Fibroblast of skin of left biceps (primary cell): ENCODE data around the gene FCRLB.
"Not testable (repeated sequence)": the region's sequence is repeated elsewhere in the genome, so short reads cannot be mapped to it uniquely, and the experiment has no call there.

ENCODE experiments used
- DNase-seq, 2 experiments: peaks; one replicate each; pipeline ENCODE4 v3.0.0-alpha.2; 2013; ENCODE audit warnings: low read depth in 2 of 2

FCRLB gene, protein sequence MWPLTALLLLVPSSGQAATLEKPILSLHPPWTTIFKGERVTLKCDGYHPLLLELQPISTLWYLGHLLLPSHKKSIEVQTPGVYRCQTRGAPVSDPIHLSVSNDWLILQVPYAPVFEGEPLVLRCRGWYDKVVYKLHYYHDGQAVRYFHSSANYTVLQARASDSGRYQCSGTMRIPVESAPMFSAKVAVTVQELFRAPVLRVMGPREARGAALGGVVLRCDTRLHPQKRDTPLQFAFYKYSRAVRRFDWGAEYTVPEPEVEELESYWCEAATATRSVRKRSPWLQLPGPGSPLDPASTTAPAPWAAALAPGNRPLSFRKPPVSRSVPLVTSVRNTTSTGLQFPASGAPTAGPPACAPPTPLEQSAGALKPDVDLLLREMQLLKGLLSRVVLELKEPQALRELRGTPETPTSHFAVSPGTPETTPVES

DNA sequence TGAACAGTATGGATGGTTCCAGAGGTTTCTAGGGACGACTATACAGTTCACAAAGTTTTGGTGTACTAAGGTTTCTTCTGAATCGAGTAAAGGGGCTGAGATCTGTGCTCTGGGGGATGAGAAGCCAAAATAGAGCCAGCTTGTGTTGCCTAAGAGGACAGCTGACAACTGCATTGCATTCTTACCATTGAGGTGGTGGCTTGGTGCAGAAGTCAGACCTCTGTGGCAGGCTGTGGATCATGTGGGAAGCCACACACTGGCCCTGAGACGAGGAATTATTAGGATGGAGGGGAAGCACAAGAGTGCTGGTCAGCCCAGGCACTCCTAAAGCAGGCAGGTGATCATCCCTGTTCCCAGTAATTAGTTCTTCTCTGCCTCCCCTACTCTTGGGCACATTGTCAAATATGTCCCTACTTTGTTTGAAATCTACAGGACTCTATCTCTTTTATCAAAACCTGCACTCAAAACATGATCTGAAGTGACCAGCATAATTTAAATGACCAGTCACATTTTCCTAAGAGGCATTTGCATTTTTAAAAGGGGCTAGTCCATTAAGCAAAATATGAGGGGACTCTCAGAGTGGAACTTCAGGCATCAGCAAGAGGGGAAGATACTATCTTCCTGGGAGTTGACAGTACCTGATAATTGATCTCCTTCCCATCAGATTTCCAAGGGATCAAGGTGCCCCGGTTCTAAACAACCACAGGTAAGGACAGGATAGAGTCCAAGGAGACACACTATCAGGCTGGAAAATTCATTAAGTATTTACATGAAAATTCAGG lies at the start of gene FCRLB:
TSS of gene FCRLB (plus strand) at position 589 of the 782 bp plus-strand sequence. CDS start 1,129 bp downstream, outside the sequence.
- no peak for DNase-seq

DNA sequence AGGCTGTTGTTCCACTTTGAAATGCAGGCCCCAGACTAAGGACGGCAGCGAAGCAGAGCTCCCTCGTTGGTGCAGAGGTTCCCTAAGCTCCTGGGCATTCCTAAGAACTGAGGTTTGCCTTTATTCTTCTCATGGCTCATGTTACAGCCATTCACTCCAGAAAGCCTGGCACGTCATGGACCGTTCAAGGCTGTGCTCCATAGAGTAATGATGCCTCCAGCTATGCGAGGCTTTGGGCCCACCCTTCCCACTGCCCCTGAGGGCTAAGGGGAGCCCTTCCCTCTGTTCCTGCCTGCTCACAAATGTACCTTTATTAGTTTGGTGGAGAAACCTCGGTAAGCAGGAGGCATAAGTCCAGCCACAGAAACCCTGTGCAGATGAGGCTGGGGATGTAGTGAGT lies 47.9 kb upstream of the FCRLB start:
- DNase-seq: not testable (repeated sequence)

DNA sequence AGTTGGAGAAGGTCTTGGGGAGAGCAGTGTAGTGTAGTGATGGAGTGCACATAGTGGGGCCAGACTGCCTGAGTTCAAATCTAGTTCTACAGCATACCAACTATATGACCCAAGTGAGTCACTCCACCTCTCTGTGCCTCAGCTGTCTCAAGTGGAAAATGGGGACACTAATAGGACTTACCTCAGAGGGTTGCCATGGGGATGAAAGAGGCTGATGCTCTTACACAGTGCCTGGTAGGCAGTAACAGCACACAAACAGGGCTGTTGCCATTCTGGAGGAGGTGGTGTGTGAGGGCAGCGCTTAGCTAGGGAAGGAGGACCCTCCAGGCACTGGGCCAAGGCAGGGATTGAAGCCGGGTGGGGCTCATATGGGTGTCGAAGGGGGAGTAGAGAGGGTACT lies 46.9 kb upstream of the FCRLB start:
- DNase-seq: not testable (repeated sequence)

DNA sequence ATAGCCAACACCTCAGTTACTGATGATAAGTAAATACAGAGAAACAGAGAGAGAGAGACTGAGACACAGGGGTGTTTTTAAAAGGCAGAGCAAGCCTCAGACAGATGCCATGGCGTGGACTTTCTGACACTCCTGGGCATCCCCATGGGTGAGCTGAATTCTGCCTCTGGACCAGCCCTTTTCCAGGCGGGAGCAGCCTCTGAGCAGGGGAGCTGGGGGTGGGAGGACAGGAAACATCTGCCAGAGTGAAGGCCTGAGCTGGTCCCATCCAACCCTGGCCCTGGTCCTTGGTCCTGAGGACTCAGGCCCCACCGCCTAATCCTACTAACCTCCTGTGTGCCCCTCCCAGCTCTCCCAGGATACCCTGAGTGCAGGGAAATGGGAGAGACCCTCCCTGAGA lies 46.4 kb upstream of the FCRLB start:
- not testable (repeated sequence) for DNase-seq

DNA sequence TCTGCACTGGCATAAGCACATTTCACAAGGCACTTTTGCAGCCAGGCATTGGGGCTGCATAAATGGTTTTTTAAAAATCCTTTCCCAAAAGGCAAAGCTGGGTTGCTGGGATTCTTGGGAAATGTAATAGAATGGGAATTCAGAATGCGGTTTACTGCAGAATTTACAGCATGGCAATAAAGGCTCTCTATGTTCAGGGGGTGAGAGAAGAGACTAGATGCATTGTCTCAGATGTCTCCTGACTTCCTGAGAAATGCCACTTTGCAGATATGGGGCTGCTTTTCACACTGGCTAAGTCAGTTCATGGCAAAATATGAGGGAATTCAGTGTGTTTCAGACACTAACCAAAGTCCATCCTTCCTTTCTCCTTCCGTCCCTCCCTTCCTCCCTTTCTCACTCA lies 44.9 kb upstream of the FCRLB start:
- DNase-seq: no peak

DNA sequence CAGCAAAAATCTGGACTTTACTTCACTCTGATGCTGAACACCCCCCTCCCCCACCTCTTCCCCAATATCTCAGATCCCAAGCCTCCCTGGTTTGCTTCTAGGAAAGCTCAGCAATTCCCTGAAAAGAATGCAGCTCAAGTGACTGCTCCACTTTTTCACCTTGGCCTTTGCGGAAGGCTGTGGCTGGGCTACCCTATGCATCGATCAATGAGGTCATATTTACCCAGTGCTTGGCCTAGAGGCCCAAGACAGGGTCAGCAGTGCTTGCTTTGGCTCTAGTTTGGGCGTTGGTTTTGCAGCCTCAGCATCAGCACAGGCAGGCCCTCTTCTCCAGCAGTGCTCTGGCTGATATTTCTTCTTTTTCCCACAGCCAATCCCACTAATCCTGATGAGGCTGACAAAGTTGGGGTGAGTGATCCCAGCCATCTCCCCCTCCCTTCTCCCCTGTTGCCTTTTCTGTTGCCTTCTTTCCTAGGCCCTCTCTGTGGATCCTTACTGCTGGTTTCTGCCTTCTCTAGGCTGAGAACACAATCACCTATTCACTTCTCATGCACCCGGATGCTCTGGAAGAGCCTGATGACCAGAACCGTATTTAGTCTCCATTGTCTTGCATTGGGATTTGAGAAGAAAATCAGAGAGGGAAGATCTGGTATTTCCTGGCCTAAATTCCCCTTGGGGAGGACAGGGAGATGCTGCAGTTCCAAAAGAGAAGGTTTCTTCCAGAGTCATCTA lies 44.2 kb upstream of the FCRLB start:
- no peak for DNase-seq

DNA sequence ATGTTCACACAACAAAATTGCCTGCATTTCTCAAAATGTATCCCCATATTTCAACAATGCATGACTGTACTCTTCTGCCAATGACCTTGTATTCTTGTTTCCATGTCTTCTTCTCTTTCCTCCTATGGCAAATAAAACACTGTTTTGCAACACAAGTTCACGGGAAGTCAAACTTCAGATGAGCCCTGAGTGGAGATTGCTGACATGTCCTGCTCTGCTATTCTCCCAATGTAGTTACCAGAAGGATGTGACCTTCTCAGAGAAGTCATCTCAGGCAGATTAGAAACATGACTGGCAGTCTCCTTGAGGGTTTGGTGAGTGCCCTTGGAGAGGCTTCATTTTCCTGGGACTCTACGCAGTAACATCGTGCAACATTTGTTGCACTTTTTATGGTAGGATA lies 42.8 kb upstream of the FCRLB start:
- no peak for DNase-seq

DNA sequence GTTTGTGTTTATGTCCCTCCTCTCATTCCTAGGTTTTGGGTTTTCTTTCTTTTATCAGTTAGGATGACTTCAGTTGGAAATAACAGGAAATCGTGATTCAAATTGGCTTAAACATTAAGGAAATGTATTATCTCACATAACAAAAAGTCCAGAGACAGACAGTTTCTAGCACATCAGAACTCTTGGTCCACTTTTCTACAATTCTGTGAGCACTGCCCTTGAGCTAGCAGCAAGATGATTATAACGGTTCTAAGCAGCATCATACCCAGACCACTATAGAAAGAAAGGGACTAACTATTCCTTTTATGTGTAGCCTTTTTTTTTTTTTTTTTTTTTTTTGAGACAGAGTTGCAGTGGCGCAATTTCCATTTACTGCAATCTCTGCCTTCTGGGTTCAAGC lies 39.5 kb upstream of the FCRLB start:
- DNase-seq: no peak

DNA sequence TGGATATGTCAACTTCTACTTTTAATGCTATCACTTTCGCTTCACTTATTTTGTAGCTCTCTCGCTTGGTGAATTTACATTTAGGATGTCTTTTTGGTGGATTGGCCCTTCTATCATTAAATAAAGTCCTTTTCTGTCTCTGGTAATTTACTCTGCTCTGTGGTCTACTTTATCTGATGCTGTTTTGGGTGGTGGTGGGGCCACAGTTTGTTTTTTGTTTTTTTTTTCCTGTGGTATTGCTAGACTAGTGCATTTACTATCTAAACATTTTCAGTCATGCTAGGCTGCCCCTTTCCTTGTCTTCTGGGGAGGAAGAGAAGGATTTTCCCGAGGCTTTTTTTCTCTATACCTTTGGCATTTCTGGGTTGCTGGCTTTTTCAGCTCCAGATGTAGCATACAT lies 32.4 kb upstream of the FCRLB start:
- DNase-seq: no peak

DNA sequence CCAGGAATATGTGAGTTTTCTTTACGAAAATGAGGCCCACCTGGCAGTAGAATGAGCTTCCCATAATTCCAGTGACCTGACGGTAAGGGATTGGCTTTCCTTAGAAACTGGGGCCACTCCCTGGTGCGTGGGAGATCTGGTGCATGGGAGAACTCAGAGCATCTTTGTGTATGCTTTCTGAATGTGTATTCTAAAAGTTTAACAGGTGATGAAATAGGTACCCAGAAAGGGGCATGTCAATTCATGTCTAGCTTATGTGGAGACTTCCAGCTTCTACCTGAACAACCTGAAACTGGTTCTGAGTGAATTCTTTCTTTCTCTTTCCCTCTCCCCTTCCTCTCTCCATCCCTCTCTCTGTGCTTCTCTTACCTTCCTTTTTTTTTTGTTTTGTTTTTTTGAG lies 29.5 kb upstream of the FCRLB start:
- DNase-seq: no peak

DNA sequence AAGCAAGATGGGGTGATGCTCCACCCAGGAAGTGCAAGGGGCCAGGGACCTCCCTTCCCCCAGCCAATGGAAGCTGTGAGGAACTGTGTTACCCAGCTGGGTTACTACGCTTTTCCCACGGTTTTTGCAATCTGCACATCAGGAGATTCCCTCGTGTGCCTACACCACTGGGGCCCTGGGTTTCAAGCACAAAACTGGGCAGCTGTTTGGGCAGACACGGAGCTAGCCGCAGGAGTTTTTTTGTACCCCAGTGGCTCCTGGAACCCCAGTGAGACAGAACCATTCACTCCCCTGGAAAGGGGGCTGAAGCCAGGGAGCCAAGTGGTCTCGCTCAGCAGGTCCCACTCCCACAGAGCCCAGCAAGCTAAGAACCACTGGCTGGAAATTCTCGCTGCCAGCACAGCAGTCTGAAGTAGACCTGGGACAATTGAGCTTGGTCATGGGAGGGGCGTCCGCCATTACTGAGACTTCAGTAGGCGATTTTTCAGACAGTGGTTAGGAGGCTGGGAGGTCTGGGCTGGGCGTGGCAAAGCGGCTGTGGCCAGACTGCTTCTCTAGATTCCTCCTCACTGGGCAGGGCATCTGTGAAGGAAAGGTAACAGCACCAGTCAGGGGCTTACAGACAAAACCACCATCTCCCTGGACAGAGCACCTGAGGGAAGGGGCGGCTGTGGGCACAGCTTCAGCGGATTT lies 28.2 kb upstream of the FCRLB start:
- not testable (repeated sequence) for DNase-seq

DNA sequence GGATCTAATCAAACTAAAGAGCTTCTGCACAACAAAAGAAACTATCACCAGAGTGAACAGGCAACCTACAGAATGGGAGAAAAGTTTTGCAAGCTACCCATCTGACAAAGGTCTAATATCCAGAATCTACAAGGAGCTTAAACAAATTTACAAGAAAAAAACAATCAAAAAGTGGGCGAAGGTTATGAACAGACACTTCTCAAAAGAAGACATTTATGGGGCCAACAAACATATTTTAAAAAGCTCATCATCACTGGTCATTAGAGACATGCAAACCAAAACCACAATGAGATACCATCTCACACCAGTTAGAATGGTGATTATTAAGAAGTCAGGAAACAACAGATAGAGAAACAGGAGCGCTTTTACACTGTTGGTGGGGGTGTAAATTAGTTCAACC lies 23.0 kb upstream of the FCRLB start:
- not testable (repeated sequence) for DNase-seq

DNA sequence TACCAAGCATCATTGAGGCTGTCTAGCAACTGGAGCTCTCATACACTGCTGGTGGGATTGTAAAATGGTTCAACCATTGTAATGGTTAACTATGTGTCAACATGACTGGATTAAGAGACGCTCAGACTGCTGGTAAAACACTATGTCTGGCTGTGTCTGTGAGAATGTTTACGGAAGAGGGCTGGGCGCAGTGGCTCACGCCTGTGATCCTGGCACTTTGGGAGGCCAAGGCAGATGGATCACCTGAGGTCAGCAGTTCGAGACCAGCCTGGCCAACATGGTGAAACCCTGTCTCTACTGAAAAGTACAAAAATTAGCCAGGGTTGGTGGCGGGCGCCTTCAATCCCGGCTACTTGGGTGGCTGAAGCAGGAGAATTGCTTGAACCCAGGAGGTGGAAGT lies 19.1 kb upstream of the FCRLB start:
- no peak for DNase-seq

DNA sequence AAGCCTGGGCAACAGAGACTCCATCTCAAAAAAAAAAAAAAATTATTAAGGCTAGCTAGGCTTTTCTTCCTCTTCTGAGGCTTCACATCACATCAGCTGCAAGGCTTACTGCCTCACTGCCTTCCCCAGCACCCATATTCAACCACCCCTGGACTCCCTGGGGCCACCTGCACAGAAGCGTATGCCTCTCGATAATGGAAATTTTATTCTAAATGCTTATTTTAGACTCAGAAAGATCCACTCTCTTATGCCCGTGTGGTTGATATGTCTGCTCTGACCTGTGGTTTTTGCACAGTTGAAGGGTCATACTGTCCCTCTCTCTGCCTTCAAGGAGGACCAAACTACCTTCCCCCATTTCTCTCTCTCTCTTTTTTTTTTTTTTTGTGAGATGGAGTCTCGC lies 15.8 kb upstream of the FCRLB start:
- DNase-seq: no peak

DNA sequence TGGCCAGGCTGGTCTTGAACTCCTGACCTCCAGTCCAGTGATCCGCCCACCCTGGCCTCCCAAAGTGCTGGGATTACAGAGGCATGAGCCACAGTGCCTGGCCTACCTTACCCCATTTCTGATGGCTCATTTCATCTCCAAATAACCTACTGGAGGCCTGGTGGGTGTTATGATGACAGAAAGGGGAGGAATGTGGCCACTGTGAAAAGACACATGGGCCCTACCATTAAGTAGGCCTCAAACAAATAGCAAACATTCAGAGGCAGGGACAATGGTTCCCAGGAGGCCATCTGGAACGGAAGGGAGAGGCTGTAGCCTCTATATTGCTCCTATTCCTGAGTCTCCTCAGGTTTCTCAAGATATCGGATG lies 15.2 kb upstream of the FCRLB start:
- peak in 1 of 2 experiments; percentile 33 for DNase-seq

DNA sequence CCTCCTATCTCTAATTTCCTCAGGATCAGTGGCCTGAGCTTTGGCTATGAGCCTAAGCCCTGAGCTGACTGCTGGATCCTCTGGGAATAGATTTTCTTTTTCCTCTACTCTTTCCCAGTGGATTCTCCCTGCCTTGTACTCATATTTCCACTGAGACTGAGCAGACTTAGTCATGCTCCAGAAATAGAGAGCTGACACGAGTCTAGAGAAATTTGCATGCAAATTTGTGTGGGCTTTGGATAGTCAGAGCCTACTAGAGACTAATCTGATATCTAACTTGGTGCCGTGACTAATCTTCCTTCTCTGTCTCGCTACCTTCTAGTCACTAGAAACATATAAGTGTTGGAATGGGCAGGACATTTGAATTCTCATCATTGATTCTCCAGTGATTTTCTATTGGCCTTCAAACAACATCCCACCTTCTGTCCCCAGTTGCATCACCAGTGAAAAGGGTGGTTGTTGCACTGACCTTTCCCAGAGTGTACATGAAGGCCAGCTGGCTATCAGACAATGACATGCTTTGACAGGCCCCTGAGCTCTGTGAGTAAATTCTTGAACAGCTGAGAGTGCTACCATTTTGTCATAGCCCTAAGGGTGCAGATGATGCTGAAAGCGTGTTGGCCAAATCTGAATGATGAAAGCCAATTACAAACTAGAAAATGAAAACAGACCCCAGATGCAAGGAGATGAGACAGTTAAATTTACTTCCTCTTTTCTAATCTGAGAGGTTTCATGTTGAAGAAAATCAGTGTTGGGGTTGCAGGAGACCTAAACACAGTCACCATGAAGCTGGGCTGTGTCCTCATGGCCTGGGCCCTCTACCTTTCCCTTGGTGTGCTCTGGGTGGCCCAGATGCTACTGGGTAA lies 14.6 kb upstream of the FCRLB start, which contains the start of gene FCRLA:
TSS of gene FCRLA (plus strand) at position 748 of the 866 bp plus-strand sequence. CDS start at position 784, 36 bp downstream.
- DNase-seq: peak; percentile 88 to 89

DNA sequence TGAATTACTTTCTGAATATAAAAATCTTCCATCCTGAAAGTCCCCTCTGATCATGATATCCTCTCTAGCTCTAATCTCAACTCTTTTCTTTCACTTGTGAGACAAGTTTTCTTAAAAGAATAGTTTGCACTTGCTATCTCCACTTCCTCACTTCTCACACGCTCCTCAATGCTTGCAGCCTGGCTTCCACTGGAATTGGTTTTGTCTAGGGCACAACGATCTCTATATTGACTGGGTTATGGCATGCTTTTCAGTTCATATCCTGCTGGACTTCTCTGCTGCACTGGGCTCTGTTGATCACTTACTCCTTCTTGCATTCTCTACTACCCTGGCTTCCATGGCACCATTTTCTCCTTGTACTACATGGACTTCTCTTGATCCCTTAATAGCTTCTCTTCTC lies 13.8 kb upstream of the FCRLB start:
- no peak for DNase-seq

DNA sequence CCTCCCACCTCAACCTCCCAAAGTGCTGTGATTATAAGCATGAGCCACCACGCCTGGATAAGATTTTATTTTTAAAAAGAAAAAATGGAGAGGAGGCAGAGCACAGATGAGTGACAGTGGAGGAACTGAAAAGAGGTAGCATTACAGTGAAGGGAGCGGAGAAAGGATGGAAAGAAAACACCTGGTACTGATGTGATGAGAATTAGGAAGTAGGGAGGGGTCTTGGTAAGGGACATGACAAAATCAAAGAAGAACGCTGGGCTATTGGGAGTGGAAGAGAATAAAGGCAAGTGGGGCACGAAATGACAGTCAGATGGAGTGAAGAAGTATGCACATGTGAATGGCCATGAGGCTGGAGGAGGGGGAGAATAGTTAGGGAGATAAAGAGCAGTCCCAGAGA lies 12.0 kb upstream of the FCRLB start:
- no peak for DNase-seq

DNA sequence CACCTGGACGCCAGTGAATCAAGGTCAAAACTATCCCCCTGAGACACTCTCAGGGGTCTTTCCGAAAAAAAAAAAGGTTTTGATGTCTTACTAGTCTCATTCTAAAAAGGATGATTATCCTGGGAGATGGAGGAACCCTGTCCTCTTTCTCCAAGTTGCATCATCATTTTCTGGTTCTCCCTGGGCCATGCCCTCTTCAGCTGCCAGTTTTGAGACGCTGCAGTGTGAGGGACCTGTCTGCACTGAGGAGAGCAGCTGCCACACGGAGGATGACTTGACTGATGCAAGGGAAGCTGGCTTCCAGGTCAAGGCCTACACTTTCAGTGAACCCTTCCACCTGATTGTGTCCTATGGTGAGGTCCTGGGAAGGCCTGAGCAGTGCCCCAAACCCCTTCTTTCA lies 10.8 kb upstream of the FCRLB start:
- DNase-seq: no peak

DNA sequence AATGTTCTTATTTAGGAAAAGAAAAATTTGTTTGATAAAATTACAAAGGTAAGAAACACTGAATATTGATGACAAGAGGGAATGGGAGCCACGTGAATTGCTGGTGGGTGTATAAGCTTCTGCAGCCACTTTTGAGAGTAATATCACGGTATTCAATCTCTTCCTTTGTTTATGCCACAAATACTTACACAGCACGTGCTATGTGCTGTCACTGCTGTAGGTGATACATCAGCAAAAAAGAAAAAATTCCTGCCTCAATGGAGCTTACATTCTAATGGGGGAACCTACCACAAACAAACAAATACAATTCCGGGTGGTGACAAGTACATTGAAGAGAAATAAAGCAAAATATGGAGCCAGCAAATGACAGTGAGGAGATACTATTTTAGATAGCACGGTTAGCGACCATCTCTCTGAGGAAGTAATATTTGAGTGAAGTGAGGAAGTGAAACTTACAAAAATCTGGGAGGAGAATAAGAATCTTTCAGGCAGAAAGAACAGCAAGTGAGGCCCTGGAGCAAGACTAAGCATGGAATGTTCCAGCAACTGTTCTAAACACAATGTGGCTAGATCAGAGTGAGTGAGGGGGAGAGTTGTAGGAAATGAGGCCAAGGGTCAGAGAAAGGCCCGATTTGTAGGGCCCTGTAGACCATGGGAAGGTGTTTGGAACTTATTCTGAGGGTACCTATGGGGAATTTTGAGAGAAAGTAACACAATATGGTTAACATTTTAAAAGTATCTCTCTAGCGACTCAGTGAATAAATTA lies 2.6 kb upstream of the FCRLB start:
- DNase-seq: no peak
